NOMO-1 (cell line): ENCODE data around the gene JMJD4.
"Not testable (repeated sequence)": the region's sequence is repeated elsewhere in the genome, so short reads cannot be mapped to it uniquely, and the experiment has no call there.

Experiments
- DNase-seq, 2 experiments: peaks; one replicate each; lab custom pipeline; 2025; ENCODE audit not compliant: unreplicated experiment in 2 of 2; lab: John Stamatoyannopoulos, UW

Gene JMJD4

DNA sequence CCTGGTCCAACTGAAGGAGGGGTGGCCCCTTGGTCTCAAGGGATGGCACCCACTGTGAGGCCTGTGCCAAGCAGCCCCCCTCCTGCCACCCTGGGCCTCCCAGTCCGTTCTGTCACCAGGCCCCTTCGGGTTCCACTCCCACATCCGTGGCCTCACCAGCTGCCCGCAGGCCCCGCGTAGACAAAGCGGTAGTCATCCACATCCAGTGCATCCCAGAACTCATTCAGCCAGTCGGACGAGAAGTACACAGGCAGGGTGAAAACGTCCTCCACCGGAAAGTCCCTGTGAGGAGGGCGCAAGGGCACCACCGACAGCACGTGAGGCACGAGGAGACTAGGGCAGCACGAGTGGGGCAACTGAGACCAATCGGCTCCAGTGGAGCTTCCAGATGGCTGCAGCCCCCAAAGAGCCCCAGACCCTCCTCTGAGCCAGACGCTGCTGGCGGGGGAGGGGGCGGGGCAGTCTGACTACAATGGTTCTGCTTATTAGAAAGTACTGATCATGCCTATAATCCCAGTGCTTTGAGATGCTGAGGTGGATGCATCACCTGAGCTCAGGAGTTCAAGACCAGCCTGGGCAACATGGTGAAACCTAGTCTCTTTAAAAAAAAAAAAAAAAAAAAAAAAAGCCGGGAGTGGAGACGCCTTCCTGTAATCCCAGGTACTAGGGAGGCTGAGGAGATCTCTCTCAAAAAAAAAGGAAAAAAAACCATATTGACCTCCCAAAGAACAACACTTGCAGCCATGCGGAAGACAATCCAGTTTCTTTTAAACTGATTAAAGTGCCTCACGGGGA is 1.2 kb downstream of the JMJD4 start:
- DNase-seq, result no peak

DNA sequence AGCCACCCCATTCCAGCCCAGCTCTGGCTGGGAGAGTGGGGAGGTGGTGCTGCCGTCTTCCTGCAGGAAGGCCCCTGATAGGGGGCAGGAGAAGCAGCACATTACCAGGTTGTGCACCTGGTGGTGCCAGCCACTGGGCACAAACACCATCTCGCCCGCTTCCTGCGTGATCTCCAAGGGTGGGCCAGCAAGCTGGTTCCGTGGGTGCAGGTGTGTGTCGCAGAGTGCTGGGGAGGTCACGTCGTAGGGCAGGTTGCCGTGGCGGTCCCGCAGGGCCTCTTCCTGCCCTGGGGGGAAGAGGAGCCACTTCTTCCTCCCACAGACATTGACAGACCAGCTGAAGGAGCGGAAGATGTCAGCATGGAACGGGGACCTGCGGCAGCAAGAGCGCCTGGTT is 1.8 kb downstream of the JMJD4 start:
- DNase-seq, result no peak

DNA sequence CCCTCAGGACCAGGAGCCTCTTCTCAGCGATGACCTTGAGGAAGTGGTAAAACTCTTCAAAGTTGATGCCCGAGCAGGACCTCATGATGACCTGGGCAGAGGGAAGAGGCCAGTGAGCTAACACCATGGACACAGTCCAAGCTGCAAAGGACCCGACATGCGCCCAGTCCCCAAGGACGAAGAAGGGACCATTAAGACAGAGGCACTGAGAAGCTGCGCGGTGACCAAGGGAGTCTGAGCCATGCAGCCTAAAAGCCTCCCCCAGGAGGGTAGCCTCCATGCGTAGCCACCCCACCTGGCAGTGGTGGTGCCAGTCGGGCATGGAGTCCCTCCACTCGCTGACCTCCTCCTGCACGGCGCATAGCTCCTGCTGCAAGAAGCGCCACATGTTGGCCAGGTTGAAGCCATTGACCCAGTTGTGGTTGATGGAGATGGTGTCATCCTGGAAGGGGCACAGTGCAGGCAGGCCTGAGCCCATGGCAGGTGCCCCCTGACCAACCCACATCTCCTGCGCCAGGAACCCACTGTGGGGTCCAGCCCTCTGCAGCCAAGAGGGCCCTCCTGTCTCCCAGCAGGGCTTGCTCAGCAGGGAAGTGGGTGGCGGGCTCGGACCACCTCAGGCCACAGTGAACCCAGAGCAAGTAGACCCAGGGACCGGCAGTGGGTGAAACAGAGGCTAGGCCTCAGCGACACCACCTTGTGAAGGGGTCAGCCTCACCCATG is 2.4 kb downstream of the JMJD4 start:
- DNase-seq, result no peak

DNA sequence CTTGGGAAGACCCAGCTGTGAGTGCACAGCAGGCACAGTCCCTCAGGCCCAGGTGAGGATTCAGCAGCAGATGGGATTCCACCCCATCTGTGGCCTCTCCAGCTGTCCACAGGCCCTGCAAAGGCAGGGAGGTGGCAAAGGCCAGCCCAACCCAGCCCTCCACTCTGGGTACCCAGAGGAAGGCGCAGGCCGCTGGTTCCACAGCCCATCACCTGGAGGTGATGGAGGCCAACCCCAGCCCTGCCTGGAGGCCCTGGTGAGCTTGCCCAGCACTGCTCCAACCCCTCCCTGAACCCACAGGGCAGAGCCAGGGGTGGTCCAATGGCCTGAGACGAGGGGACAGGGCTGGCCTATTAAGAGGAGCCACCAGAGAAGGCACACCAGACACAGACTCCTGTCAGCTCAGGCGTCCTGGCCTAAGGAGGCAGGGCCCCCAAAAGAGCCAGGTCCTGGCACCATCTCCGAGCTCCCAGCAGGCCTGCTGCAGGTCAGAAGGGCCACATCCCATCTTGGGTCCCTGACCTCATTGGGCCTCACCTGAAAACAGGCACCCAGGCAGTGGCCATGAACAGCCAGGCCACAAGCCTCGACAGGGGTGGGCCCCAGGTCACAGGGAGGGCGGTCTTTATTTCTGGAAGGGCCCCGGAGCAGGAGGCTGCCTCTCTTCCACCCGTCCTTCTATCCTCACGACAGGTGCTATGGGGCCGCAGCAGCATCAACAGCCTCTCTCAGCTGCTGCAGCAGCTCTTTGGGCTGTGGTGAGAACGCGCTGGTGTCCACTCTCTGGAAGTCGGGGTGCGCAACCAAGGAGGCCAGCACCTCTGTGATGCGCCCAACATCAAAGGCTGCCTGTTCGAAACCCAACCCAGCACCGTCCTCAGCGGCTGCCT is 3.2 kb downstream of the JMJD4 start:
- no peak for DNase-seq

DNA sequence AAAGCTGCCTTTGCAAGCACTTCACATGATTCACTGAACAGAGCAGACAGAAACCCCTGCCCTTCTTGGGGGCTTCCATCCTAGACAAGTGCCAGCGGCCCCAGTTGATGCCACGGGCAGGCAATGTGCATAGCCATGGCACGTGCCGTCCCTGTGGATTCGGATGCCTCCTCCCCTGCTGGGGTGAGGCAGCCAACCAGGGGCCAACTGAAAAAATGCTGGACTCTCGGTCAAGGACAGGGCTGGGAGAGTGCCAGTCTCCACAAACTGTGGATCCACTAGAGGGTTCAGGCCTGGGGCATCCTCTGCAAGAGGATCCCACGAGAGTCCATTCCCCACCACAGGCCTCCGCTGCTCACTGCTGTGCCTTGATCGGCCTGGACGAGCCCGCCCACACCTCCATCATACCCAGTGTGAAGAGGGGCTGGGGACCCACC is 3.8 kb downstream of the JMJD4 start:
- no peak for DNase-seq

DNA sequence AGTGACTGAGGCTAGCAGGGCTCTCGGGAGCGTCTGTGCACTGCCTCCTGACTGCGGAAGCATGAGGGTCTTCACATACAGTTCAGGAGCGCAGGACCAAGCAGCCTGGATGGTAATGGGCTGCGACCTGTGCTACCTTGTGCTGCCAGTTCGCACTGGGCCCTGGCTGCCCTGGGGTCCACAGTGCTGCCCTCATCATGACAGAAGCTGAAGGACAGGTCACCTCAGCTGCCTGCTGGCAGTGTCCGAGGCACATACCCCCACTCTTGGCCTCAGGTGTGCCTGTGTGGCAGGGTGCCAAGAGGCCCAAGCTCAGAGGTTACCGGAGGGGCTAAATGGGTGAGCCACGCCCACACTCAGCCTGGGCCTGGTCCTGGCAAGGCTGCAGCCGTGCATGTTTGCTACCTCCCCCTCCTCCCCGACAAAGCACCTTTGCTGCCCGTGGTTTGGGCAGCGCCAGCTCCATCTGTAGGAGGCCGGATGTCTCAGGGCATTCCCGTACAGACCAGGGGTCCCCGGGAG is 4.4 kb downstream of the JMJD4 start:
- no peak for DNase-seq

DNA sequence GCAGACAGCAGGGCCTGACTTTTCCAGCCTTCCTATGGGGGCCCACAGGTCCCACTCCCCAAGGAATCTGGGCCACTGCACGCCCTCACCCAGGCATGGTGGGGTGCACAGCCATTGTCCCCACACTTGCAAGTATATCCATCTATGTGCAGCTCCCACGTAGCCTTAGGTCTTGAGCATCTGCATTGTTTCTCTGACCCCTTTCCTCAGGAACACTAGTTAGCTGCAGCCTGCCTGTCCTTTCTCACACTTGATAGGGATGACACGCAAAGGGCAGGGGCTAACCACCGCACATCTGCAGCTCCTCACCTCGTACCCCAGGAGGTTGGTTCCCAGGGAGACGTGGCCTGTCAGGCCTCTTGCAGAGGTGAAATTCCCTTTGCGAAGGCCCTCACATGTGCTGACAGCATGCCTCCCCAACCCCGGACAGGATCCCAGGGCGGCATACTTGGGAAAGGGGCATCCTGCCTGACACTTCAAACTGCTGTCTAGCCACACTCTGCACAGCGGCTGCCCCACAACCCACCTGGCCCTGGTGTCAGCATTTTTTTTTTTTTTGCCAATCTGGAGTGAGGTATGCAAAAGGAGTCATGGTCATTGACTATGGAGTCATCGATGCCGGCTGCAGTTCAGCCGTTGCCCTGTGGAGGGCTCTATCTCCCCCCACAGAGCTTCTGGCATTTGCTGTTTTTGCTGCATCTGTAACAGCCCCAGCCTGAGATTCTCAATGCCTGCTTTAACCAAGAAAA is 5.0 kb downstream of the JMJD4 start:
- peak; percentile 8 to 24 for DNase-seq

DNA sequence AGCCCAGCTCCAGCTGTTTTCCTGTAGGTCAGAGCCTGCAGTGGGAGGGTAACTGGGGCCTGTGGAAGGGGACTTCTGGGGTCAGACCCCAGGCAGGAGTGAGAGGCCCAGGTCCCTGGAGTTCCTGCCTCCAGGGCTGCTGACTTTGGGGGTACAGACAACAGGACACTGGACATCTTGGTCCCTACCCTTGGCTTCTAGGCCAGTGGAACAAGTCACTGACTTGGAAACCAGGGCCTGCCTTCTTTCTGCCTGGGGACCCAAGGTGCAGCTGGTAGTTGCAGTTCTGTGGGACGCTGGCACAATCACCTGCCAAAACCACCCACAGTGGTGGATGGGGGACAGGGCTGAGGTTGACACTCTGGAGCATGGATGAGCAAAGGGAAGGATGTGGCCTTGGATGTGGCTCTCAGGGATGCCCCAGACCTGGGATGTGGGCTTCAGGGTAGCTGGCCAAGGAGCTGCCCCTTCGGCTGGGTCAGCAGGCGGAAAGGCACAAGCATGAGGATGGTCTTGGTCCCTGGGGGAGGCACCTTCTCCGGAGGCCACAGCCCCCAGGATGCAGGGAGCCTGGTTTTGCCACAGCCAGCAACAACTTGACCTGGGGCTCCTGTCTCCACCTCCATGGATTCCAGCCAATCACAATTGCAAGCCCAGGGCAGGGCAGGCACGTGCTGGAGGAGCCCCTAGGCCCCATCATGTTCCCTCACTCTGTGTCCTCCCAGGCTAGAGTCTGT is 5.8 kb downstream of the JMJD4 start:
- DNase-seq, result no peak

DNA sequence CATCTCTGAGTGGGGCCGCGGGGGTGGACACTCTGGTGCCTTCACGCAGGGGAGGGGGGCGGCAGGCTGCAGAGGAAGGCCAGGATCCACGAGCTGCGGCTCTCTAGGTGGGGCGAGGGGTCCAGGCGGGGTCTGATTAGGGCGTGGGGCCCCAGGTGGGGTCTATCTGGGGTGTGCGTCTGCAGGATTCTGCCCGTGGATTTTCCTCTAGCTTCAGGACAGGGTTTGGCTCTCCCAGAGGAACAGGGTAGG is 6.3 kb downstream of the JMJD4 start:
- DNase-seq, result no peak

DNA sequence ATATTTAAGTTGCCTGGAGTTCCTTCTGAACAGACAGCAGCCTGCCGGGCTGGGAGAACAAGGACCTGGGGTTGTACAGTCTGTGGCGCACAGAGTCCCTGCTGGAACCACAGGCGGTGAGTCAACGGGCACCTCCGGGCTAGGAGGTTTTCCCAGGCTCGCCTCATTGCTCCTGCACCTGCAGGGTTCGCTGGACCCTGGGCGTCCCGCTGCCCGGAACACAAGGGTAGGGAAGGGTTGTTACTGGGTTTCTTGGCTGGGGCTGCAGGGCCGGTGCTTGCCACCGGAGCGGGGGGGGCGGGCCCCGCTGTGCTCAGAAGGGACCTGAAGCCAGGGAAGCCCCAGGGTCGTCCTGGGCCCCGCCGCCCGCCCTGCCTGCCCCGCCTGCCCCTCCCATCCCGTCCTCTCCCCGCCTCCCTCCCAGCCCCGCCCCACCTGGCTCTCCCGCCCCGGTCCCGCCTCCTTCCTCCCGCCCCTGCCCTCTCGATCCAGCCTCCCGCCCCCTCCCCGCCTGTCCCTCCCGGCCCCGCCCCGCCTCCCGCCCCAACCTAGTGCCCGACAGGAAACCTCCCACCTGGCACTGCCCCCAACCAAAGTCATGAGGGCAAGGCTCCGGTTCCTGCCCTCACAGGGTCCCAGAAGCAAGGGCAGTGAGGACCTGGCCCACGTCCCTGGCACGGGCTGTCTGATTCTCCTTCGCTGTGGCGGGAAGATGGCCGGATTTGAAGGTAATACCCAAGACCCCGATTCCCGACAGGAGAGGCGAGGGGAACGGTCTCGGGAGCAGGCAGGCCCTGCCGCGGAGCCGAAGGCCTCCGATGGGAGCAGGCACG is 6.8 kb downstream of the JMJD4 start:
- peak; percentile 9 to 32 for DNase-seq

DNA sequence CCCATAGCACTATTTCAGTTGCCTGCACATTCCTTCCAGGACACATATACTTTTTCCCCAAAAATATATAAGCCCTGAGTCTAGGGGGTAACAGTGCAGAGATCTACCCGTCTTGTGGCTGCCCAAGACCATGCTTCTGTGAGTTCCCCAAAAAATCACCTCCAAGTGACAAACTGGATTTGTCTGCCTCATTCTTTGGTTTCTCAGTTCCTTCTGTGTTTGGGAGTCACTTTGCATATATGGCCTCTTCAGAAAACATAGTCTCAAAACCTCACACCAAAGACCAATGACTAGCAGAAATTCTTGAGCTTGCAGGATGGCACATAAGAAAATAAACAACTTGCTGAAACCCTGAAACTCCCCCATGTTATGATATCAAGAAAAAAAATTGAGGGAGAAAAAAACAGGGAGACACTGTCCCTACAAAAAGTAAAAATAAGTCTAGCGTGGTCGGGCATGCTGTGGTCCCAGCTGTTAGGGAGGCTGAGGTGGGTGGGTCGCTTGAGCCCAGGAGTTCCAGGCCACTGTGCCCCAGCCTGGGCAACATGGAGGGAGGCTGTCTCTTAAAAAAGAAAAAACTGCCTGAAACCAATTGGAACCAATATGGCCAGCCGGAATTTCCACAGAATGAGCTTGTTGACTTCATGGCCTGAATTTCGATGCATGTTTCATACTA is 8.0 kb downstream of the JMJD4 start:
- no peak for DNase-seq

DNA sequence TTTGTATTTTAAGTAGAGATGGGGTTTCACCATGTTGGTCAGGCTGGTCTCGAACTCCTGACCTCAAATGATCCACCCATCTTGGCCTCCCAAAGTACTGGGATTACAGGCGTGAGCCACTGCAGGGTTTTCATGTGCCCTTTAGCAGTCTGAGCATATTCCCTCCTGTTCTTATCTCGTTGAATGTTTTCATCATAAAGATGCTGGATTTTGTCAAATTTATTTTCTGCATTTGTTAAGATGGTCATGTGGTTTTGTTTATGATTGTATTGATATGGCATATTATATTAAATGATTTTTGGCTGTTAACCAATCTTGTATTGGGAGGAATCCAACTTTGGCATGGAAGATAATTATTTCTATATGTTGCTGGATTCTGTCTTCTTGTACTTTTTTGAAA is 8.8 kb downstream of the JMJD4 start:
- no peak for DNase-seq

DNA sequence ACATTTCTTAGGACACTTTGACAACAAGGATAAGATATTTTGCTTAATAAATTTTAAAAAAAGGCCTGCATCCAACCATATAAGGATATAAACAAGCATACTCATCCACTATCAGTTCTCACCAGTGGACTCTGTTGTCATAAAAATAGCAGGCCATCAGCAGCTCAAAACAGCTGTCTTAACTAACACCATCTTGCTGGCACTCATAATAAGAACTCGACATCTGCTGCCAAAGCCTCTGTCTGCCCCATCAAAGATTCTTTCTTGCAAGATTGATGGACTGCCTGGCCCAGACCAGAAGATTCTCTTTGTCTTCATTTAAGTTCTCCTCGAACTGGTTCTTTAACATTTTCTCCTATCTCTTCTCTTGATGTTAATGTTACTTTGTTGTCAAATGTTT is 10.1 kb downstream of the JMJD4 start:
- no peak for DNase-seq

DNA sequence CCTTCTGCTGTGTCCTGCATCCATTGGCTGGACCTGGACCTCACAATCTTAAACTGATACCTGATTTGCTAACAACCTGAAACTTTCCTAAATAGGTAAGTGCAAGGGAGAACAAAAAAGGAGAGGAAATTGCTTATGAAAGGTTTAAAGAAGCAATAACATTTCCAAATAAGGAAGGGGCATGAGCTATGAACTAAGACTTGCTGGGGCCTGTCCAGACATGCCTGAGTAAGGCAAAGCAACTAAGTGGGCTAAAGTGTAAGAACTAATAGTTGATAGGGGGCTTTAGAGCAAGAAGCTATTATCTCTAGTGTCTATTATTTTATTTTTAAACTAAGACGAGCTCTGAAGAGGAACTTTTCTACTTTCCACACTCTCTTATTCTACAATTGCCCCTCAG is 11.6 kb downstream of the JMJD4 start:
- no peak for DNase-seq

DNA sequence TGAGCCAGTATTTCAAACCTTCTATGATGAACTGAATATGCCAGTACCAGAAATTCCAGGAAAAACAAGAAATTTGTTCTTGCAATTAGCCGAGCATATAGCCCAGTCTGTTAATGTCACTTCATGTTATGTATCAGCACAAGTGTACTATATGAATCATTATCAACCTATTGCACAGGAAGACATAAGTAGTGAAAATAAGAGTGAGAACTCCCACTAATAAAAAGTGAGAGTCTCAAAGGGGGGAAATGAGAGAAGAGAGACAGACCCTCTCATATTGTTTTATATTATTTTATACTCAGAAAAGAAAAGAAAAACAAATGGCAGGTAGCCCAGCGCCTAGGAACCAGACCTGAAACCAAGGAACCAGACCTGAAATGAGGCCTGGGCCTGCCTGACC is 16.2 kb downstream of the JMJD4 start:
- DNase-seq, result no peak

DNA sequence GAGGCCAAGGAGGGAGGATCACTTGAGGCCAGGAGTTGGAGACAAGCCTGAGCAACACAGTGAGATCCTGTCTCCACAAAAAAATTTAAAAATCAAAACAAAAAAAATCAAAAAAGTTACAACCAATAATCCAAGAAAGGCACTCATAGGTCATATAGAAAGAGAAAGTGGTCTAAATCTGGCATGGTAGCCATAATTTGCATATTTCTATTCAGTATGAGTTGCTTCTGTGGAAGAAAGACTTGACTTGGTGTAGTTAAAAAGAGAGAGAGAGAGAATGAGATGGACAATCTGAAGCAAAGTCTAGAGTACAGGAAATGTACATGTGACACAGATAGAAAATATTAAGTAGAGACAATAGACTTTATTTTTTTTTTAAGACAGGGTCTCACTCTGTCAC is 22.5 kb downstream of the JMJD4 start:
- no peak for DNase-seq

DNA sequence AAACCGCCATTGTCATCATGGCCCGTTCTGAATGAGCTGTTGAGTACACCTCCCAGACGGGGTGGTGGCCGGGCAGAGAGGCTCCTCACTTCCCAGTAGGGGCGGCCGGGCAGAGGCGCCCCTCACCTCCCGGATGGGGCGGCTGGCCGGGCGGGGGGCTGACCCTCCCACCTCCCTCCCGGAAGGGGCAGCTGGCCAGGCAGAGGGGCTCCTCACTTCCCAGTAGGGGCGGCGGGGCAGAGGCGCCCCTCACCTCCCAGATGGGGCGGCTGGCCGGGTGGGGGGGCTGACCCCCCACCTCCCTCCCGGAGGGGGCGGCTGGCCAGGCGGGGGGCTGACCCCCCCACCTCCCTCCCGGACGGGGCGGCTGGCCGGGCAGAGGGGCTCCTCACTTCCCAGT is 24.6 kb downstream of the JMJD4 start:
- not testable (repeated sequence) for DNase-seq

DNA sequence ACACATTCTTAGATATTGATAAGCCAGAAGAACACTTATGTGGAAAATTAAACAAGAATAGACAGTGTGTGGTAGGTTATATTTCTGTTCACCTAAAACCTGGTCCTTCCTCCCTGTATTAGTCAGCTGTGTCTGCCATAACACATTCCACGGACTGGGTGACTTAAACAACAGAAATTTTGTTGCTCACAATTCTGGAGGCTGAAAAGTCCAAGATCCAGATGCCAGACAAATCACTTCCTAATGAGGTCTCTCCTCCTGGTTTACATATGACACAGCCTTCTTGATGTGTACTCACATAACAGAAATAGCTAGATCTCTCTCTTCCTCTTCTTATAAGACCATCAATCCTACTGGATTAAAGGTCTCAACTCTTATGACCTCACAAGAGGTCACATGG is 25.7 kb downstream of the JMJD4 start:
- DNase-seq, result no peak

DNA sequence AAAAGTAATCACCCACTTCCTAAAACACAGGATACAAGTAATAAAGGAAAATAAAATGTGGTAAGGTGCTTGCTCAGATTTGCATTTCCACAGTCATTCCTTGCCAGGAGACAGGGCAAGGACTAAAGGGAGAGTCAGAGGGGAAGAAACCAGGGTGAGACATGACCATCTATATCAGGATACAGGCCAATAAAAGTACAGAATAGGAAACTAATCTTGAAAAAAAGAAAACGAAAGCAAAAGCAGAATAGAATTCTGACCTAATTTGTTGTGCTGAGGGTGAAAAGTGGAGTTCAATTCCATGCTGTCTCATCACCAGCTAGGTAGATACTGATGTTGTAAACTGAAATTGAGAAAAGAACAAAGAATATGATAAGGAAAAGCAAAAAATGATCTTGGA is 27.3 kb downstream of the JMJD4 start:
- no peak for DNase-seq
